ENCODE measurements around the gene CES5A.

DNA sequence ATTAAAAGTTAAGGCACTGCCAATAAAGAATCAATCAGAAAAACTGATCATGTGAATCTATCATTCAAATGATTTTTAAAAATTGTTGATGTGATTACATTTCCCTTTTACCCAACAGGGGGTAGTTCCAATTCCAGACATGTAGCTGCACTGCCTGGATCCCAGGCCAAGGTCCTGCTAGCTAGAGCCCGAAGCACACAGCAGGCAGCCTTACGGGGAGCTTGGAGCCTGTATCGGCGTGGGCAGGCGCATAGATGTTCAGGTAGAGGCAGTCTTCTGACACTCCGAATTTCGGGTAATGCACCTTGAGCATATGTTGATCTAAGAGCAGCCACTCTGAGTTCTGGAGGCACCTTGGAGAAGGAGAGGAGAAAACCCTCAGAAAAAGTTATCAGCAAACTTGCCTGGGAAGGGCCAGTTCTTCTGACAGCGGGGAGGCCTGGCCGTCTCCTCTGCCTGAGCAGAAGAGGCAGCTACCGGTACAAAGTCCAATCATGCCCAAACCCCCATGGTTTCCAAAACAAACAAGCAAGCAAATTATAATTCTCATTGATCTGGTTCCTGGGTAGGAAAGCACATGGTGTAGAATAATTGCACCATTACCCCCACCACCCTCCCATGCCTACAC is 3.6 kb downstream of the CES5A start:
- TF ChIP-seq POLR2A (IDR thresholded peaks at IDR 0.05) (no peak), EP300 (IDR thresholded peaks at IDR 0.05) (no peak)
